GM21786 (cell line): ENCODE results near the gene KRTAP5-2.

ENCODE experiments used
- ATAC-seq: cut with Tn5 transposase; IDR thresholded peaks from one replicate; pipeline ENCODE4 v1.9.1; 2021; ENCODE audit not compliant: unreplicated experiment

The KRTAP5-2 gene

DNA sequence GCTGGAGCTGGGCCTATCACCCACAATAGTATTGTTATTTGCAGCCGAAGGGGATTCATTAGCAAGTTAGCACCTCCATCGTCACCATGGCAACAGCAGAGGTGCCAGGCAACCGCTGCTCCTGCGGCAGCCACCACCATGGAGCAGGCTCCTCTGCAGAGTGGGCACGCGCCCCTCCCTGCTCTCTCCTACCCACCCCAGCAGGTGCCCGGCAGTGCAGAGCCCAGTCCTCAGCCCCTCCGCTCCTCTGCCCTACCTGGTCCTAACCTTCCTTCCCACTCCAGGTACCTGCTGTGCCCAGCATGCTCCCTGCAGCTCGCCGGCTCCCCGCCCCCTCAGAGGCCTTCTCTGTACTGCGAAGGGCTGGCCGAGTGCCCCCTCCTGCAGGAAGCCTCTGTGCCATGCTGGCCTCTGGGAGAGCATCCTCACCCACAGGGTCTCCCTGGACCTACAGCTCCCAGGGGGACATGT, 29.6 kb downstream of the KRTAP5-2 start:
- no peak for ATAC-seq

DNA sequence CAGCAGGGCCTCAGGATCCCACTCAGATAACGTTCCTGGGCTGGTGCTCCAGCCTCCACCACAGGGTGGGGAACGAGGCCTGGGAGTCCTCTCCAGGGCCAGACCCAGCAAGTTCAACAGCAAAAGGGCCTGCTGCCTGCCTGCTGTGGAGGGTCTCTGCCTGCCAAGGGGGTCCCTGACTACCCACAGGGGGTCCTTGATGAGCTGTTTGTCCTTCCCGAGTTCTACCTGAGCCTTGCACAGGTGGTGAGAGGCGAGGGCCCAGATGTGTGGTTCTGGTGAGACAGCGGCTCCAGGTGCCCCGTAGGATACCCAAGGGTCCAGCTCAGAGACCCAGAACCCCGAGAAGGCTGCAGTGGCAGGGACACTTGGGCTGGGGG, 30.4 kb downstream of the KRTAP5-2 start:
- ATAC-seq: no peak

DNA sequence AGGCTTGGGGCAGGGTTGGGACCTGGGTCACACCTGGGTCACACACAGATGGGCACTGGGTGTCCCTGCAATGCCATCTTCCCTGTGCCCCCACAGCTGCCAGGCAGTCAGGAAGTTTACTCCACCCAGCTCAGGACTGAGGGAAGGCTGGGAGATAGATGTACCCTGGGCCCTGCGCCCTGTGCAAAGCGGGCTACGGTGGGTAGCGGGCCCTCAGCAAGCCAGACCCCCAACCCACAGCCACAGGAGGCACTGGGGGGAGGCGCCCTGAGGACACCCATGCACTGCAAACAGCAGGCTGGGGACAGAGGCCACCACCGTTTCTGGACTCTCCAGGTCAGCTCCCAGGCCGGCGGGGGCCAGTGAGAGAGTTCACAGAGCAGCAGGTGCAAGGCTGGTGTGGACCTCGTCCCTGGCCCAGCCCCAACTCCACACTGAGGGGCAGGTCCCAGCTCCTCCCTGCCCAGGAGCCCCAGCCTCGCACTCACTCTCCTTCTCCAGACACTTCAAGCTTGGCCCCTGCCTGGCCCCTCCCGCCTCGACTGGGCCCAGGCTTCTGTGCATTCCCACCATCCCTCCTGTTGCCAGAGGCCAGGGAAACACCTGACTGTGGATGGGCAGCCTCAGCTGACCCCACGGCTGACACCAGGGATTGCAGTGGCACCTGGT, 30.9 kb downstream of the KRTAP5-2 start:
- ATAC-seq: no peak

DNA sequence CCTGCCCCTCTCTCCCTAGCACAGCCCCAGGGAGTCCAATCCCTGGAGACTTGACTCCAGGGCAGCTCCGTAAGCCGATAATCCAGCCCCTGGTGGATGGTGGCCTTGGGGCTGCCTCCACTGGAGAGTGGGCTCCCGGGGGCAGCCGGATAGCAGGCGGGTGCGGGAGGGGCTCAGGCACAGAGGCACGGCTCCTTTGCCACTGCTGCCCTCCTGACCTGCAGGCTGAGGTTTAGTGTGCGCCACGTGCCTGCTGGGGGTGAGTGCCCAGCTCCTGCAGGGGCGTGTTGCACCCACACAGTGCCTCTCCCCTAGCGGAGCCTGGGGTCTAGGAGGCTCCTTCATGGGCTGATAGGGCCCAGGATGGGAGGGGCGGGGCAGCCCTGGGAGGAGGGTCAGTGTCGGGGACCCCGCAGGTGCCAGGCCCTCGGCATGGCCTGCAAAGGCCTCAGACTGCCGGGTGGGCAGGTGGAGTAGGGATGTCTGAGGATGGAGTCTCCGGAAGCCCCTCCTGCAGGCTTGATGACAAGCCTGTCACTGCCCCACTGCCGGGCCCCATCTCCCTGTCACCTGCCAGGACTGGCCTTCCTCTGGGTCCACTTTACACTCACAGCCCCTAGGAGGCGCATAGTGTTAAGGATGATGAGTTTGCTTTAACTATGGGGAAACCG, 31.6 kb downstream of the KRTAP5-2 start:
- ATAC-seq: no peak

DNA sequence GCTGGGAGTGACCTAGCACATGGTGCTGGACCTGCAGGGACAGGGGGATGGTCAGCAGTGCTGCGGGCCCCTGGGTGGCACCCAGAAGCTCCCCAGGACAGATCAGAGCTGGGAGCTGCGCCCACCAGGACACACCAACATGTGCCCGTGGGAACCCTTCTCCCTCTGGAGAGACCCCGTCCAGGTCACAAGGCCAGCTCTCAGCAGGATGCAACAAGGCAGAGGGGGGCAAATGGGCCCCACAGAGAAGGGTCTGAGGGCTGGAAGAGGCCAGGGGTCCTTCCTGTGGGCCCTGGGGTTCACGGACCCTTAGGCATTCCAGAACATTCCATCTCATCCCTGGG, 32.2 kb downstream of the KRTAP5-2 start:
- no peak for ATAC-seq

DNA sequence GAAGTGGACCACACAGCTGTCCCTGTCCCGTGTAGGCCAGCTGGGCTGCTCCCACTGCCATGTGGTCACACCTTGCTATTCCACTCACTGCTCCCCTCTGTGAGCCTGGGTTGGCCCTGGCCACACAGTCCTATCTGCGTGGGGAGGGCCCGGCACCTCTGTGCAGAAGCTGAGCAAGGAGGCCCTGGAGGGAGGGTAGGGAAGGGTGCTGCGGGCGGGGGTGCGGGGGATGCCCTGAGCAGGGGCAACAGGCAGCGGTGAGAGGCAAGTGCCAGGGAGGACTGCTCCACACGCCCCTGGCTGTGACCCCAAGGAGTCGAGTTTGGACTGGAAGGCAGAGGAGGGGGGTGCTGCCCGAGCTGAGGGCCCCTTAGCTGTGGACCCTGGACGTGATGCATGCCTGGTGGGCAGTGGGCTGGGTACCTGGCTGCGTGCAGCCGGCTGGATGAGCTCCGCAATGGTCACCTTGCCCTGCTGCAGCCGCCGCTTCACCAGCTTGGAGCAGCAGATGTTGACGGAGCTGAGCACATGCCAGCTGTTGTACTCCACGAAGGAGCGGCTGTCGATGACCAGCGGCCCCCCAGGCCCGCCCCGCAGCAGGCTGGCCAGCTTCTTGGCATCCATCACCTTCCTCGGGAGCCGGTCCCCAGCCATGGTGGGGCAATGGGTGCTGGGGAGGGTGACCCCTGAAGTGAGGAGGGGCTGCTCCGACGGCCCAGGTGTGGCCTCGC, 32.8 kb downstream of the KRTAP5-2 start:
- ATAC-seq: no peak

DNA sequence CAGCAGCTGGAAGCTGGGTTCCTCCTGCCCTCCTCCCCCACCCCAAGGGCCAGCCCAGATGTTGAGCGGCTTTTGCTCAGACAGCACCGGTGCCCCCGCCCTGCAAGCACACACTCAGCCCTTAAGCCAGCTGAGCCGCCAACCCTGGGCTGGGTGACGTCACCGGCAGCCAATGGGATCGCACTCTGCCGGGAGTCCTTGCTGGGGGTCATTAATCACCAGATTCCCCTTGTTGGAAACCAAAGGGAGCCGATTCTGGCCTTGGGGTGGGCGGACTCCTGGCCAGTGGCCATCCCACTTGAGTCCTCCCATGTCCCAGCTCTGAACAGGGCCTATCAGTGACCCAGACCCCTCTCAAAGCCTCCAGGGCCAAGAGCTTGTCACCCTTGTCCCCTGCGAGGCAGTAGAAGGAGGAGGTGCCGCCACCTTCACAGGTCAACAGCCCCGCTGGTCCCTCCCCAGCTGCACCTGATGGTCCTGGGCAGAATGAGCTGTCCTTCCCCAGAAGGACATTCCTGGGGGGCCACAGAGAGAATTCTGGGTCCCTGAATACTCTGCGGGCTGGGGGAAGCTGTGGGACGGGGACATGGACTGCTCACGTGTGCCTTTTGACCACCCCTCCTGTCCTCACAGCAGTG, 33.4 kb downstream of the KRTAP5-2 start:
- ATAC-seq: no peak

DNA sequence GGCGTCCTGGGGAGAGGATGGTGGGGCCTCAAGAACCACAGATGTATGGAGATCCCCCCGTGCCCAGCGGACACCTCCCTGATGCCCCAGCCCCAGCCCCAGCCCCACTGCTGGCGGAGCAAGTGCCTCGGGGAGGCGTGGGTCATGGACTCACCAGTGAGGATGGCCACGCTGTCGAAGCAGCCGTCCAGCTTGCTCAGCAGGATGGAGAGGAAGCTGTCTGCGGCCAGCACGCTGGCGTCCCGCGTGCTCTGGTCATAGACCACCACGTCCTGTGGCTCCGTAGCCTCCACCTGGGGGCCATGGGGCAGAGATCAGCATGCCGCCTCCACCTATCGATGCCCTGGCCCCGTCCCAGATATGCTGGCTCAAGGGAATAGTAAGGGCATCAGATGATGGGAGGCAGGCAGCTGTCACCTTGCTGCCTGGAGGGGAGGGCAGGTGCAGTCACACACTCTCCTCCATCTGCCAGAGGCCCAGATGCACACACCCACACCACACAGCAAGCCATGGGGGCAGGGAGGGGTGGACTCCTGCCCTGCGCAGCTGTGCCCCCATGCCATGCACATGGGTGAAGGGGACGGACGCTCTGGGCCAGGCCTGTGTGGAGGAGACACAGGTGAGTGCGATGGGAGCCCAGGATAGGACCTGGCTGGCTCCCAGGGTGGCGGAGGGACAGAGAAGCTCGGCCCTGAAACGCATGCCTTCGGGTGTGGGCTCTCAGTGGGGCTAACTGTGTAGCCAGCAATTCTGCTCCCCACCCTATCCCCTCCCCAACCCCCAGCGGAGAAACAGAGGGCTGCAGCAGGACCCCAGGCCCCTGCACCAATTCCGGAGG, 34.2 kb downstream of the KRTAP5-2 start:
- ATAC-seq: no peak

DNA sequence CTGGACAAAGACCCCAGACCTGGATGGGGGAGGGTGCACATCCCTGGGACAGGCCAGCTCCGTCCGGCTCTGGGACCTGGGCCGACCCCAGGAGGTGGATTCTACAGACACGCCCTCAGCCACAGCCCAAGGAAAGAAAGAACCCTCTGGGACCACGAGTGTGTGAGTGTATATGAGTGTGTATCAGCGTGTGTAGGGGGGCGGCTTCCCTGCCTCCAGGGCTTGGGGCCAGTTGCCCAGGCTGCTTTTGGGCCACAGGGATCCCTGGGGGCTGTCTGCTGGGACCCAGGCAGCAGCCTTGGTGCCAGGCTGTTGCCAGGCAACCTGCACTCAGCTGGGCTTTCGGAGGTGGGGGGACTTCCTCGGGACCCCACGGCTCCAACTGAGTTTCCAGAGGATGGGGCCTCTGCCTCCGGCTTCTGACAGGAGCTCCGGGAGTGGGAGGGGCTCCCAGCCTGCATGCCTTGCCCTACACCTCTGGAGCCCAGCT, 34.9 kb downstream of the KRTAP5-2 start:
- no peak for ATAC-seq

DNA sequence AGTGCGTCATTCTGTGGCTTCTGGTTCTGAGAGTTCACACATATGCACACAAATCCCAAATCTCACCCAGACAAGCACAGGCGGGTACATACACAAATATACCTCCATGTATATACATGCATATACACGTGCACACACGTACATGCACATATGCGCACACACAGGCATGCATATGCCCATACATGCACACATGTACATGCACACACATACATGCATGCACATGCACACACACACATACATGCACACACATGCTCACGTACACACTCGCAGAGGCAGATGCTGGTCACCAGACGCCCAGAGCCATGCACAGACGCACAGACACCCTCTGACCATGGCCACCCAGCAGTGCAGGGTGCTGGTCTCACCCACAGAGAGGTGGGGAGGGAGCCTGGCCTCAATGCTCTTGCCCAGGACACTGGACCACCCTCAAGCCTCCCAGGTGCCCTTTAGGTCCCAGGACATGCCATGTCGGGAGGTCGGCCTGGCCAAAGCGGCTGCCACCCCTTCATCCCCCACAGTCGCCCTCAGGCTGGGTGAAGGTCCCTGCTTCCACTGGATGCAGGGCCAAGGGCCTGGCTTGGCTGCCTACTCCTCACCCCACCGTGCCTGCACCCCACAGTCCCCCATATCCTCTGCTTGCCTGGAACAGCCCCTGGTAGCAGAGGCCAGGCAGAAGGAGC, 35.5 kb downstream of the KRTAP5-2 start:
- ATAC-seq: no peak

DNA sequence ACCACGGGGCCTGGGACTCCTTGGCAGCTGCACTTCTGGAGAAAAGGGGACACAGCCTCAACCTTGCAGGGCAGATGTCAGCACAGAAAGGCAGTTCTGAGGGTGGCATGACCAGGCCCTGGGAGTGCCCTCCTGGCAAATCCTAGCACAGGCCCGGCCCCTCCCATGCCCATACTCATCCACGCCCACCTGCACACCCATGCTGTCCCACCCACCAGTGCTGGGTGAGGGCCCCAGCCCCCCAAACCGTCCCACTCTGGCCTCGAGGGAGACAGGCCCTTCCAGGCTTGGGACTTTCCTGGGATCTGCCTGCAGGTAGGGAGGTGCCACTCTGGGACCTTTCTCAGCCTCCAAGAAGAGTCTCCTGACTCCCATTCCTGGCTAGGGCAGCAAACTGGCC, 36.1 kb downstream of the KRTAP5-2 start:
- ATAC-seq: no peak

DNA sequence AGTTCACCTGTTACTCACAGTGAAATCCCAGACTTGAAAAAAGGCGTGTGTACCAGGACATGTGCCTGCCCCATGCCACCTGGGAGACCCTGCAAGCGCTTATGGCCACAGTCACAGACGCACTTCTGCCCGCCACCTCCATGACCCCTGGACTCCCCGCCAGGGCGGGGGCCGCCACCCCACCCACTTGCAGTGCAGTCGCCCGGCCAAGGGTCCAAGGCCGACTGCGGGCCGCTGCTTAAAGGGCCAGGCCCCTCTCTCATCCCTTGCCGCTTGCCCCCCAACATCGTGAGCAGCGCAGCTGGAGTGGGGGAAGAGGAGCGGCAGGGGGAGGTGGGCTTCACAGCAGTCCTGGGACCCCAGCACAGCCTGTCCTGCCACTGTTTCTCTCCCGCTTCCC, 36.8 kb downstream of the KRTAP5-2 start:
- no peak for ATAC-seq

DNA sequence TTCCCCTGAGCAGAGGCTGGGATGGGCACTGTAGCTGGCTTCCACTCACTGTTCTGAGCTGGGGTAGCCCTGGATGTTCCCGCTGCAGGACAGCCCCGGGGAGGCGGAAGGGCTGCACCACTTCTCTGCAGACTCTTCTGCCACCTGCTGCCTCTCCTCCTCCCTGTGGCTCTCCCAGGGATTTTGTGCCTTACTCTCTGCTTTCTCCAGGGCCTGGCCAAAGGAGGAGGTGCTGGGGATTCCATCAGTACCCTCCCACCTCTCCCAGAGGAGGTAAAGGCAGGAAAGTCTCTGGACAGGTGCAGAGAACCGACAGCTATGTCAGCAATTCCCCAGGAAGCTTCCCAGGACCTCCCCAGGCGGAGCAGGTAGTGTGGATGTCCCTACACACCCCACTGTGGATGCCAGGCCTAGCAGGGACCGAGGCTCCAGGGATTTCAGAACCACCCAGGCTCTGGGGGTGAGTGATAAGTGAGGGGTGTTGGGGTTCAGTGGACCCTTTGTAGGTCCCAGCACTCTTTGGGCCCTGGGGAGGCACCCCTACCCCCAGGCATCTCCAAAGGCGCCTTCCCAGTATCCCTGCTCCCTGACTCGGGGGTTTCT, 37.3 kb downstream of the KRTAP5-2 start:
- no peak for ATAC-seq

DNA sequence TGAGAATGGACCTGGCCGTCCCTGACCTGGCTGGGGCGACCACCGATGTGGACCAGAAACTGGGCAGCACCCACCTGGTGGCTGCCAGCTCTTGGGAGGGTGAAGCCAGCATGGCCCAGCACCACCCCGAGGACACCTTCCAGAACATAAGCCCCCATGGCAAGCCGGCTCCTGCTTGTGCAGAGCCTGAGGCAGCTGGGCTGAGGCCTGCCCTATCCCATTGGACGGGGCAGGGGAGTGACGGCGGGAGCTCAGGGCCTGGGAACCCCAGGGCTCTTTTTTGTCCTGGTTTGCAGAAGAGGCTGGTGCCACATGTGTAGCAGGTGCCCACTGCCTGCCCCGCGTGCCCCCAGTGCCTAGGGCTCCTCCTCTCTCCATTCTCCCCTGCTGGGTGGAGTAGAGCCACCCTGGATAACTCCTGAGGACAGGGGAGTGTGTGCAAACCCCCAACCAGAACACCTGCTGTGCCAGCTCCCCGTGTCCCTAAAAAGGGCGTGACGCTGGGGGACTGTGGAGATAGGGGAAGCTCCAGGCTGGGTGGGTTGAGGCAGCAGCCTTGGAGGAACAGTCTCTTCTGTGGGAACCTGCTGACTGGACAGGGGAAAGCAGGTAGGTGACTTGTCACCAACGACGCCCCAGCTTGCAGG, 38.0 kb downstream of the KRTAP5-2 start:
- no peak for ATAC-seq

DNA sequence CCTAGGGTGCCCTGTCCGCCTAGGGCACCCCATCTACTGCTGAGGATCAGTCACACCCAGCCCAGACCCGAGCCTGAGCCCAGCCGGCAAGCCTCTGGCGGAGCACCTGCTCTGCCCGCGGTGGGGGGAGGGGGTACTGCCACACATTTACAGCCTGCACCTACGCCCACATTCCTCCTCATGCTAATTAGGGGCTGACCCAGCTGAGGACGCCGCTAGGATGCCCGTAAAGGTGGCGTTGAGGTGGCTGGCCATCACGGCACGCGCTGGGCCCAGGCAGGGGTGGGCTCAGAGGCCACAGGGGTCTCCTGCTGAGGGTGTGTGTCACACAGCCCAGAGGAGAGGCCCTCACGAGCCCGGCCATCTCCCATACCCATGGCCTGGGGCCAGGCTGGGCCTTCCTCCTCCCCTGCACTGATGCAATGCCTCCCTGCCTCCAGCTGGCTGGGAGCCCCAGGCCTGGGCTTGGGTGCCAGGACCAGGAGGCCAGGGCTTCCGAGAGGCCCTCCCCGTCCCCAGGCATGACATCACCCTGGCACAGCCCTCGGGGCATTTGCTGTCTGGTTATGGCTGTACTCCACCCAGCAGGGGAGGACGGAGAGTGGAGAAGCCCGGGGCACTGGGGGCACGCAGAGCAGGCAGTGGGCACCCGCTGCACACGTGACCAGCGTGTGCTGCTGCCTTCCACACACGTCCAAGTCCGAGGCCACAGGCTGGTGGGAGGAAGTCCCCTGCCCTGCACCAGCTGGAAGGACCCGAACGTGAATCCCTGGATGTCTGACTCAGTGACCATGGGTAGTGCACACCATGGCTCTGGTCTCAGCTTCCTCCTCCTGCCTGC, 38.8 kb downstream of the KRTAP5-2 start:
- no peak for ATAC-seq

DNA sequence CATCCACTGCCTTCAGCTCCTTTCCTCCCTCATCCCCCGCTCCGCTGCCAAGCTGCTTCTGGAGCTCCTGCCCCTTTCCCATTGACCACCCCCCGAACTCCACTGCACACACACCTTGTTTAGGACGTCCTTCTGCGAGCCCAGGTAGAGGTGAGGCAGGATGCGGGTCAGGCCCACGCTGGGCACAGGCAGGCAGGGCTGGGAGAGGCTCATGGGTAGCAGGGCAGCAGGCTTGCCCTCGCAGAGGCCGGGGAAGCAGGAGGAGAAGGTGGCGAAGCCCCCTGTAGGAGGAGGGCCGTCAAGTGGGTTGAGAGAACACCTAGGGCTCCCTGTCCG, 39.4 kb downstream of the KRTAP5-2 start:
- no peak for ATAC-seq

DNA sequence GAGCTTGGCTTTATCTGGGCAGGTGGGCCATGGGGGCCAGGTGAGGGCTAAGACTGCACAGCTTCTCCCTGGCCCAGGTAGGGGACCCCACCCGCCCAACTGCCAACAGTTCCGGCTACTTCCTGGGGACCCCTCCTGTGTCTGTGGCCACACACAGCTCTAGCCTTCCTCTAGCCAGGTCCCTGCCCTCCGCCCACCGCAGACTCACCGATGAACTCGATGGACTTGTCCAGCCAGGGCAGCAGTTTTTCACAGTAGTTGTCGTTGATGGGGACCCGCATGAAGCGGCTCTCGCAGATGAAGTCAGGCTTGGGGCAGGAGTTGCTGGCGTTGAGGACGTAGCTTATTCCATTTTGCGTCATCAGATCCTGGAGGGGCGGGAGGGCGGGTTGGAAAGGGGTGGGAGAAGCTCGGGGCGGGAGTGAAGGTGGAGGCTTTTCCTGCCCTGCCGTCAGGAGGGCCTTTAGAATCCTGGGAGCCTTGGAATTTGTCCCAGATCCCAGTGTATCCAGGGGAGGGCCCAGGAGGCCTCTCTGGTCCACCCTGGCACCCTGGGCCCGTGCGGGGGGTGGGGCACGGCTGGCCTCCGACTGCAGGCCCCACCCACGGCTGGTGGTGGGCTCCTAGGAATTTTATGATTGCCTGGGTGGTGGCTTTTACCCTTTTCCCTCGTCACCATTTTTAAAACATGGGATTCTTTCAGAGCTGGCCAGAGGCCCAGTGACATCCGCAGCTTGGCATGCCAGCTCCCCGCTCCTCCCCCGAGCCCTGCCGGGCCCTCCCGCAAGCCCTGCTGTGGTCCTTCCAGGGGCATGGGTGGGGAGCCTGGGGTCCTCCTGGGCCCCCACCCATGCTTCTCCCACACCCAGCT, 40.0 kb downstream of the KRTAP5-2 start:
- ATAC-seq: no peak
